ENCODE measurements around the gene FDX2. TPM values are rescaled to one million over a fixed set of nuclear protein-coding genes. Genes with fewer than 3 reads are reported as not detected.
A peak's percentile ranks its signal among the peaks of the same experiment; 100 is the strongest.

Gene FDX2
- total RNA-seq, 1 experiment from 2014 or later = 21.0 TPM

DNA sequence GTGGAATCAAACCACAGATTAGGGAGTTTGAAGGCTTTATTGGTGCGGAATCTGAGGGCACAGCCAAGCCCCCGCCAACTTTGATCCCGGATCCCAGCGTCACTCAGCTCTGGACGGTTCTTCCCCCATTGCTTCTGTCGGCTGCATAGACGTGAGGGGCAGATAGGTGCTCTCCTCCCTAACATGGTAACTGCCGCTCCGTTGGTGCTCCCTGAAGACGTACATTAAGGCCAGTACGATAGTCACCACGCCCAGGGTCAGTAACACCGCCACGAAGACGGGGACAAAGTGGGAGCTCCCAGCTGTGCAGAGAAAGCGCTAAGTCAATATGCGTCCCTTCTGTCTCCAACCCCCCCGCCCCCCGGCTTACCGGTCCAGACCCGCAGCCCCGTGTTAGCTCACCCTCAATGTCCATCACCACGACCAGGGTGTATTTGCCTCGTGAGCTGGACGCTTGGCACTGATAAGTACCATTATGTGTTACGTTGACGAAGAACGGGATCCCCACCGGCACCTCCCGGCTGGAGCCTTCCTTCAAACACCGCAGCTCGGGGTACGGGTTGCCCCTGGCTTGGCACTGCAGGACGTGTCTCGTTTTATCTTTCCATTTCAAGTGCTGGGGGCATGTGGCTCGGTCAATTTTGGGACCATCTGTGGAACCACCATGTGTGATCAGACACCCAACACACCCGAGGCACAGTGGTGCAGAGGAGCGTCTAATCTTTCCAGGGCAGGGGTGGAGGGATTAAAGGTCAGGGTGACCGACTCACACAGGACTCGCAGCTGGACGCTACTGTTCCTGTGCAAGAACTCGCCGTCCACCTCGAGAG is 18.2 kb upstream of the FDX2 start:
- H3K36me3 ChIP-seq (ENCODE audit: control insufficient read depth in 1 of 2, insufficient read depth in 2 of 2, low read length in 2 of 2) = peaks cover 11 to 19% of the 10 kb centered on the region in 2 experiments
- TF ChIP-seq ZFX (IDR thresholded peaks at IDR 0.05) (no peak), SIN3A (IDR thresholded peaks at IDR 0.05; ENCODE audit: low read depth) (0 out of 2 replicates have a peak, but pooled peaks have one; percentile 10)
- peak overlapping the region; percentile 75 for H3K9ac ChIP-seq (ENCODE audit: low read length)
- H3K9me2 ChIP-seq (ENCODE audit: insufficient read depth) = no peaks in the 10 kb centered on the region
- peaks cover 45% of the 10 kb centered on the region for H3K79me2 ChIP-seq (ENCODE audit: insufficient read depth, low read length)
- H4K20me1 ChIP-seq (ENCODE audit: insufficient read depth) = no peaks in the 10 kb centered on the region
- no peak for DNase-seq (ENCODE audit: low read depth, low spot score)
- H3K4me3 ChIP-seq (replicated peaks in 1 of 2; ENCODE audit: low read depth in 1 of 2, low read length in 2 of 2) = peak overlapping the region; percentile 77 to 93
- peak; percentile 26 for ATAC-seq
- H2AFZ ChIP-seq (ENCODE audit: low read depth, low read length, poor library complexity, severe bottlenecking) = no peak overlapping the region
- H3K27me3 ChIP-seq (ENCODE audit: insufficient read depth, low read length) = no peaks in the 10 kb centered on the region
- H3K27ac ChIP-seq (ENCODE audit: low read depth, low read length) = peak overlapping the region; percentile 90
- RAD21 ChIA-PET (ENCODE audit: low non-redundant PET in 1 of 2, low total read pairs in 2 of 2, uncharacterized antibody in 2 of 2, unreplicated experiment in 2 of 2) = interaction anchor here (0.9 to 1.2 kb wide), 5 partner anchors 45 to 65 kb away, joined by 3 to 6 read pairs (median 3); partner anchors contain the start of gene ICAM1 (in 1 of the 2)
- TSS peak; percentile 80 for BruUV-seq (replicated peaks)
- intact Hi-C loops (cut with micrococcal nuclease) = loop anchor here (2.0 kb wide), 2 partner anchors 45 to 47 kb away; partner anchors contain the start of genes ICAM5 and TYK2
- POLR2A ChIA-PET = interaction anchor here (0.5 to 2.5 kb wide), 9 partner anchors 10 to 552 kb away, joined by 3 to 26 read pairs (median 4); partner anchors contain the start of genes ICAM5 and TYK2
- CTCF ChIA-PET = interaction anchor here (0.6 to 1.7 kb wide), 9 partner anchors 44 to 401 kb away, joined by 3 to 4 read pairs (median 3); partner anchors contain the start of gene ICAM5
- H3K9me3 ChIP-seq (ENCODE audit: control insufficient read depth in 1 of 2, insufficient read depth in 1 of 2, low read depth in 1 of 2, low read length in 2 of 2) = no peaks in the 10 kb centered on the region
- H3K4me2 ChIP-seq (ENCODE audit: low read length) = peak overlapping the region; percentile 100
- peaks cover 6 to 28% of the 10 kb centered on the region in 2 experiments; a peak in 3 of 4 replicates for H3K4me1 ChIP-seq (ENCODE audit: control insufficient read depth in 1 of 2, insufficient read depth in 2 of 2, low read length in 2 of 2)

DNA sequence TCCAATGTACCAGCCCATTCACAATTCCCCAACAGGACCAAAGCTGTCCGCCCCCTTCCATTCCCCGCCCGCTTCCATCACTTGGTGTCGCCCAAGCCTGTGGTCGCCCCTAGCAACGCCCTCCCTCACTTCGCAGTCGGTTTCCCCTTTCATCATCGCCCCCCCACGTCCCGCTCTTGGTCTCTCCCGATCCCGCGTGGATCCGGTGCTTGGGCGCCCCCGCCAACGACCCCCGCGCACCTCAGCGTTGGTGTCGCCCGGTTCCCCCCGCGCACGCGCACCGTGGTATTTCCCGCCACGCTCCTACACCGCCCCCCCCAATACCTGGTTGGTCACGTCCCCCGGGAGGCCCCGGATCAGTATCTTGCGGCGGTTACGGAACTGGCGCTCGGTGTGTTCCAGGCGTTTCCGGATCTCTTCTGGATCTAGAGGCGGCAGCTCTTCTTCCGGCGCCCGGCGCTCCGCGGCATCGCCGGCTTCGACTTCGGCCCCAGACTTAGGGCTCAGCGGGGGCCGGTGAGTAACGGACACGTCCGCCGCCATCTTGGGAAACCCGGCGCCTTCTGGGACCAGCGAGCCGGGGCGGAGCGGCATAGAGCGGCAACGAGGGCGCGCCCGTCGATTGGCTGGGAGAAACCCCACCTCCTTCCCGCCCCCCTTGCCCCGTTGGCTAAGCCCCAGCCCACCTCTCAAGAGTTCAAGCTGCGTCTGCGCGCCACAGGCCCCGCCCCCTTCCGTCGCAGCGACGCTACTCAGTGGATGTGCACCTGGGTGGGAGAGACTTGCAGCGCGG is 17.3 kb upstream of the FDX2 start, which contains the start of gene RAVER1:
Gene RAVER1 (minus strand): TSS at position 565 of the 793 bp plus-strand sequence. CDS start 22 bp downstream, at position 543.
- ChIA-PET CTCF (interaction anchor here (0.6 to 1.7 kb wide), 5 partner anchors 44 to 233 kb away, joined by 3 to 4 read pairs (median 3); partner anchors contain the start of gene ICAM5), POLR2A (interaction anchor here (0.8 to 2.5 kb wide), 5 partner anchors 11 to 73 kb away, joined by 4 to 26 read pairs (median 6); partner anchors contain the start of genes ICAM5 and TYK2), RAD21 (ENCODE audit: low non-redundant PET in 1 of 2, low total read pairs in 2 of 2, uncharacterized antibody in 2 of 2, unreplicated experiment in 2 of 2) (interaction anchor here (0.9 to 1.0 kb wide), 2 partner anchors 44 to 64 kb away, joined by 3 to 6 read pairs; no protein-coding TSS in a partner anchor)
- Histone ChIP-seq H2AFZ (ENCODE audit: low read depth, low read length, poor library complexity, severe bottlenecking) (peak within 1 kb of the TSS; percentile 58), H3K4me3 (replicated peaks in 1 of 2; ENCODE audit: low read depth in 1 of 2, low read length in 2 of 2) (peak within 1 kb of the TSS; percentile 77 to 93), H3K9ac (ENCODE audit: low read length) (peak within 1 kb of the TSS; percentile 75), H3K27me3 (ENCODE audit: insufficient read depth, low read length) (no peaks in the 10 kb centered on the region), H3K4me2 (ENCODE audit: low read length) (peak within 1 kb of the TSS; percentile 100), H3K9me3 (ENCODE audit: control insufficient read depth in 1 of 2, insufficient read depth in 1 of 2, low read depth in 1 of 2, low read length in 2 of 2) (no peaks in the 10 kb centered on the region), H3K4me1 (ENCODE audit: control insufficient read depth in 1 of 2, insufficient read depth in 2 of 2, low read length in 2 of 2) (peaks cover 6 to 28% of the 10 kb centered on the region in 2 experiments; a peak in 3 of 4 replicates), H3K27ac (ENCODE audit: low read depth, low read length) (peak within 1 kb of the TSS; percentile 90), H3K79me2 (ENCODE audit: insufficient read depth, low read length) (peaks cover 53% of the 10 kb centered on the region), H4K20me1 (ENCODE audit: insufficient read depth) (no peaks in the 10 kb centered on the region), H3K36me3 (ENCODE audit: control insufficient read depth in 1 of 2, insufficient read depth in 2 of 2, low read length in 2 of 2) (peaks cover 15 to 27% of the 10 kb centered on the region in 2 experiments), H3K9me2 (ENCODE audit: insufficient read depth) (no peaks in the 10 kb centered on the region)
- BruUV-seq (replicated peaks) = no TSS peak
- peak; percentile 81 for ATAC-seq
- peak; percentile 92 for DNase-seq (ENCODE audit: low read depth, low spot score)
- TF ChIP-seq JUND (IDR thresholded peaks at IDR 0.05) (peak; percentile 71), YY1 (IDR thresholded peaks at IDR 0.05; ENCODE audit: extremely low read depth, insufficient replicate concordance, low read depth, low read length) (peak; percentile 93), SIN3A (IDR thresholded peaks at IDR 0.05; ENCODE audit: low read depth) (peak; percentile 80), POLR2AphosphoS5 (IDR thresholded peaks at IDR 0.05; ENCODE audit: low read depth, low read length) (peak; percentile 84), CEBPB (IDR thresholded peaks at IDR 0.05; ENCODE audit: low read depth) (no peak), POLR2A (IDR thresholded peaks at IDR 0.05; ENCODE audit: borderline replicate concordance, extremely low read depth, insufficient read depth, insufficient read length) (peak; percentile 82), TCF7L2 (IDR thresholded peaks at IDR 0.05; ENCODE audit: borderline replicate concordance, extremely low read depth, insufficient read depth, insufficient read length) (peak; percentile 95), EGR1 (IDR thresholded peaks at IDR 0.05; ENCODE audit: low read depth) (peak; percentile 78; the same call in 1 of the 2 replicates), ZFX (IDR thresholded peaks at IDR 0.05) (peak; percentile 28; the same call in 1 of the 2 replicates), CBX3 (IDR thresholded peaks at IDR 0.05; ENCODE audit: low read depth) (no peak), SP1 (IDR thresholded peaks at IDR 0.05; ENCODE audit: low read depth) (peak; percentile 77), MAX (IDR thresholded peaks at IDR 0.05) (peak; percentile 88), FOSL1 (IDR thresholded peaks at IDR 0.05; ENCODE audit: low read depth) (no peak)
- TF ChIP-seq, protein P1, sequence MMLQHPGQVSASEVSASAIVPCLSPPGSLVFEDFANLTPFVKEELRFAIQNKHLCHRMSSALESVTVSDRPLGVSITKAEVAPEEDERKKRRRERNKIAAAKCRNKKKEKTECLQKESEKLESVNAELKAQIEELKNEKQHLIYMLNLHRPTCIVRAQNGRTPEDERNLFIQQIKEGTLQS (IDR thresholded peaks at IDR 0.05) = no peak
- intact Hi-C loops (cut with micrococcal nuclease) = loop anchor here (2.0 kb wide), 1 partner anchor 44 kb away; the partner anchor contains the start of gene ICAM5
